ENCODE data around the gene CEP63.

Gene CEP63

GRCh38 chr3:134468519-134468918, 17.3 kb upstream of the CEP63 start:
- DNase-seq (ENCODE audit: low read depth) = no peak

- no peak for DNase-seq (ENCODE audit: low read depth)
These were observed 14.2 kb upstream of the CEP63 start for GRCh38 chr3:134471521-134472193.

- no peak for DNase-seq (ENCODE audit: low read depth)
These were observed 13.0 kb upstream of the CEP63 start for GRCh38 chr3:134472831-134473230.

GRCh38 chr3:134473868-134474546, 11.8 kb upstream of the CEP63 start:
- peak; percentile 47 for DNase-seq (ENCODE audit: low read depth)

- DNase-seq (ENCODE audit: low read depth) = no peak
These were observed 10.9 kb upstream of the CEP63 start for GRCh38 chr3:134474956-134475355.

- no peak for DNase-seq (ENCODE audit: low read depth)
These were observed 9.6 kb upstream of the CEP63 start for GRCh38 chr3:134476306-134476705.

- no peak for DNase-seq (ENCODE audit: low read depth)
These were observed 8.9 kb upstream of the CEP63 start for GRCh38 chr3:134477002-134477401.

- no peak for DNase-seq (ENCODE audit: low read depth)
These were observed 7.9 kb upstream of the CEP63 start for GRCh38 chr3:134477938-134478337.

- DNase-seq (ENCODE audit: low read depth) = no peak
These were observed 5.3 kb upstream of the CEP63 start for GRCh38 chr3:134480546-134480945.

- no peak for DNase-seq (ENCODE audit: low read depth)
These were observed 4.7 kb upstream of the CEP63 start for GRCh38 chr3:134481166-134481565.

- no peak for DNase-seq (ENCODE audit: low read depth)
These were observed 3.2 kb upstream of the CEP63 start for GRCh38 chr3:134482622-134483021.

- no peak for DNase-seq (ENCODE audit: low read depth)
These were observed 2.5 kb upstream of the CEP63 start for GRCh38 chr3:134483195-134483900.

GRCh38 chr3:134485075-134485717, 661 bp upstream of the CEP63 start:
- DNase-seq (ENCODE audit: low read depth) = no peak

GRCh38 chr3:134486577-134487041, 752 bp downstream of the CEP63 start:
- no peak for DNase-seq (ENCODE audit: low read depth)

GRCh38 chr3:134487406-134487805, 1.5 kb downstream of the CEP63 start:
- DNase-seq (ENCODE audit: low read depth) = no peak

GRCh38 chr3:134494495-134494894, 8.6 kb downstream of the CEP63 start:
- no peak for DNase-seq (ENCODE audit: low read depth)

- no peak for DNase-seq (ENCODE audit: low read depth)
These were observed 10.1 kb downstream of the CEP63 start for GRCh38 chr3:134495980-134496379.

- DNase-seq (ENCODE audit: low read depth) = no peak
These were observed 10.7 kb downstream of the CEP63 start for GRCh38 chr3:134496471-134497071.

- no peak for DNase-seq (ENCODE audit: low read depth)
These were observed 17.4 kb downstream of the CEP63 start for GRCh38 chr3:134503266-134503665.

GRCh38 chr3:134504132-134504531, 18.3 kb downstream of the CEP63 start:
- DNase-seq (ENCODE audit: low read depth) = no peak

GRCh38 chr3:134505485-134505884, 19.6 kb downstream of the CEP63 start:
- DNase-seq (ENCODE audit: low read depth) = no peak

GRCh38 chr3:134511500-134511899, 25.6 kb downstream of the CEP63 start:
- no peak for DNase-seq (ENCODE audit: low read depth)

Measured in fibroblast of the conjunctiva (primary cell).